IMR-90 (cell line): ENCODE results near the gene L3HYPDH. TPM values are rescaled to one million over a fixed set of nuclear protein-coding genes. Genes with fewer than 3 reads are reported as not detected.

Source experiments
- ATAC-seq: fragments of 200-7000 bp; cut with Tn5 transposase; 2 replicates; pipeline ENCODE4 v1.9.1; 2020; ENCODE audit warnings: low read depth, mild to moderate bottlenecking, moderate library complexity
- BruUV-seq: library from RNA; stranded (reverse); fragments of 400-500 nt; replicated peaks from 2 replicates; lab custom pipeline; 2021; lab: Mats Ljungman, UMichigan
- CTCF ChIA-PET: fragments of 300-600 bp; formaldehyde crosslinking; extraction: SDS; loops from one replicate; lab custom pipeline; 2021; ENCODE audit warnings: antibody characterized with exemption; lab: Yijun Ruan, JAX
- POLR2A ChIA-PET: fragments of 300-600 bp; sonication (Branson Sonifier 250); formaldehyde crosslinking; loops from one replicate; lab custom pipeline; 2022; ENCODE audit warnings: antibody characterized with exemption; ENCODE audit not compliant: unreplicated experiment; lab: Charles Lee
- DNase-seq: peaks from one replicate; pipeline ENCODE4 v3.0.0; 2013
- H2AFZ ChIP-seq: replicated peaks from 2 replicates; pipeline ENCODE3; 2013; ENCODE audit warnings: low read length, mild to moderate bottlenecking; ENCODE audit not compliant: poor library complexity
- H2AK5ac ChIP-seq: 2 replicates; pipeline ENCODE4 v1.6.1; 2013; ENCODE audit warnings: low read depth, low read length, inconsistent platforms
- H2AK9ac ChIP-seq: replicated peaks from 2 replicates; pipeline ENCODE3; 2013; ENCODE audit warnings: mild to moderate bottlenecking, low read depth, low read length, moderate library complexity; ENCODE audit not compliant: poor library complexity
- H2BK120ac ChIP-seq: 2 replicates; pipeline ENCODE4 v1.6.1; 2013; ENCODE audit warnings: low read depth, low read length, inconsistent platforms
- H2BK15ac ChIP-seq: 3 replicates; pipeline ENCODE4 v1.6.1; 2013; ENCODE audit warnings: low read depth, low read length, inconsistent platforms
- H2BK20ac ChIP-seq: 2 replicates; pipeline ENCODE4 v1.6.1; 2013; ENCODE audit warnings: low read depth, mild to moderate bottlenecking, inconsistent platforms, low read length, moderate library complexity
- H2BK5ac ChIP-seq: 2 replicates; pipeline ENCODE4 v1.6.1; 2013; ENCODE audit warnings: mild to moderate bottlenecking, low read depth, low read length, inconsistent platforms; ENCODE audit not compliant: poor library complexity, severe bottlenecking
- H3K14ac ChIP-seq: replicated peaks from 2 replicates; pipeline ENCODE4 v1.6.1; 2013; ENCODE audit warnings: low read depth, low read length, inconsistent platforms
- H3K18ac ChIP-seq: 2 replicates; pipeline ENCODE4 v1.6.1; 2013; ENCODE audit warnings: low read depth, low read length, control low read depth
- H3K23ac ChIP-seq: 2 replicates; pipeline ENCODE4 v1.6.1; 2013; ENCODE audit warnings: low read depth, low read length, inconsistent platforms
- H3K27ac ChIP-seq: 2 replicates; pipeline ENCODE4 v1.5.1; 2013; ENCODE audit warnings: mild to moderate bottlenecking, control low read depth, low read length; ENCODE audit not compliant: insufficient read depth
- H3K27me3 ChIP-seq: 2 replicates; pipeline ENCODE4 v1.6.1; 2013; ENCODE audit warnings: low read length; ENCODE audit not compliant: control insufficient read depth, insufficient read depth
- H3K36me3 ChIP-seq: 2 replicates; pipeline ENCODE4 v1.6.1; 2013; ENCODE audit warnings: low read length, mixed read lengths; ENCODE audit not compliant: control insufficient read depth, insufficient read depth
- H3K4ac ChIP-seq: 2 replicates; pipeline ENCODE4 v1.6.1; 2013; ENCODE audit warnings: low read depth, low read length, inconsistent platforms
- H3K4me1 ChIP-seq: 2 replicates; pipeline ENCODE4 v1.6.1; 2013; ENCODE audit warnings: low read length, mixed read lengths; ENCODE audit not compliant: control insufficient read depth, insufficient read depth
- H3K4me2 ChIP-seq: 2 replicates; pipeline ENCODE4 v1.6.1; 2013; ENCODE audit warnings: low read depth, mild to moderate bottlenecking, control low read depth, low read length, moderate library complexity
- H3K4me3 ChIP-seq: 2 replicates; pipeline ENCODE4 v1.5.1; 2013; ENCODE audit warnings: low read depth, mild to moderate bottlenecking, control low read depth, low read length, moderate library complexity; ENCODE audit not compliant: insufficient read depth
- H3K56ac ChIP-seq: 2 replicates; pipeline ENCODE4 v1.6.1; 2013; ENCODE audit warnings: low read length, inconsistent platforms; ENCODE audit not compliant: insufficient read depth; ENCODE audit errors: extremely low read depth
- H3K79me1 ChIP-seq, 2 experiments: 2 replicates each; pipeline ENCODE4 v1.6.1; 2013; ENCODE audit warnings: low read length in 2 of 2, inconsistent platforms in 1 of 2, low read depth in 1 of 2
- H3K9ac ChIP-seq: 2 replicates; pipeline ENCODE4 v1.6.1; 2013; ENCODE audit warnings: low read depth, low read length, control low read depth
- H3K9me1 ChIP-seq: 2 replicates; pipeline ENCODE4 v1.6.1; 2013; ENCODE audit warnings: low read length, inconsistent platforms; ENCODE audit not compliant: insufficient read depth
- H3K9me3 ChIP-seq: 2 replicates; pipeline ENCODE4 v1.6.1; 2013; ENCODE audit warnings: low read length; ENCODE audit not compliant: control insufficient read depth, insufficient read depth
- H4K20me1 ChIP-seq: 2 replicates; pipeline ENCODE4 v1.6.1; 2013; ENCODE audit warnings: low read length, inconsistent platforms; ENCODE audit not compliant: insufficient read depth
- H4K5ac ChIP-seq: 2 replicates; pipeline ENCODE4 v1.6.1; 2013; ENCODE audit warnings: mild to moderate bottlenecking, low read depth, low read length, control low read depth
- H4K8ac ChIP-seq, 2 experiments: 2 replicates each; pipeline ENCODE4 v1.6.1; 2013; ENCODE audit warnings: low read depth in 2 of 2, low read length in 2 of 2, control low read depth in 1 of 2, inconsistent platforms in 1 of 2
- H4K91ac ChIP-seq: 2 replicates; pipeline ENCODE4 v1.6.1; 2013; ENCODE audit warnings: low read depth, low read length, inconsistent platforms; ENCODE audit not compliant: insufficient read depth
- CEBPB ChIP-seq: IDR thresholded peaks from 2 replicates; pipeline ENCODE4 v1.6.1; 2012; ENCODE audit warnings: low read depth, low read length, improper control_type of control experiment
- FOS ChIP-seq: fragments of 150-350 bp; IDR thresholded peaks from 2 replicates; pipeline ENCODE4 v1.6.1; 2016; ENCODE audit warnings: low read depth, low read length
- MAFK ChIP-seq: IDR thresholded peaks from 2 replicates; pipeline ENCODE4 v1.6.1; 2012; ENCODE audit warnings: low read depth, low read length, improper control_type of control experiment
- MXI1 ChIP-seq: IDR thresholded peaks from 2 replicates; pipeline ENCODE4 v1.6.1; 2012; ENCODE audit warnings: low read depth, mild to moderate bottlenecking, low read length, moderate library complexity, borderline replicate concordance
- POLR2A ChIP-seq: IDR thresholded peaks from 2 replicates; pipeline ENCODE4 v1.6.1; 2012; ENCODE audit warnings: mild to moderate bottlenecking, low read depth, low read length
- RAD21 ChIP-seq: IDR thresholded peaks from 2 replicates; pipeline ENCODE4 v1.6.1; 2012; ENCODE audit warnings: low read length, improper control_type of control experiment
- RFX5 ChIP-seq: IDR thresholded peaks from 2 replicates; pipeline ENCODE4 v1.8.0; 2012; ENCODE audit warnings: low read depth, mild to moderate bottlenecking, low read length, moderate library complexity
- WGBS, 2 experiments: methylation state at CpG; one replicate each; pipeline versions ENCODE4 v1.1.5 to v1.1.7; 2013; ENCODE audit warnings: missing lambda C conversion rate in 2 of 2; ENCODE audit not compliant: insufficient read length in 1 of 2; ENCODE audit errors: extremely low coverage in 2 of 2; 5-methylcytosine and 5-hydroxymethylcytosine counted together
- dilution Hi-C: fragments of 300-500 bp; cut with HindIII; formaldehyde crosslinking; loops from one replicate; pipeline ENCODE4 v1.14.3; 2018; ENCODE audit warnings: low sequenced_read_pairs; ENCODE audit not compliant: unreplicated experiment
- in situ Hi-C: fragments of 300-500 bp; cut with MboI; formaldehyde crosslinking; loops from 3 replicates; pipeline ENCODE4 v1.14.3; 2019; ENCODE audit warnings: low sequenced_read_pairs, inconsistent platforms, mixed read lengths
- intact Hi-C: fragments of 100-400 bp; cut with micrococcal nuclease; formaldehyde crosslinking; loops from 2 replicates; pipeline ENCODE4 v1.10.0; 2022
- polyA plus RNA-seq, 3 experiments: library from polyadenylated mRNA; depleted of rRNA; stranded (reverse); fragments of >200 nt; gene quantifications; 2 replicates each; pipeline ENCODE4 v1.2.3, GENCODE V29; 2012; ENCODE audit warnings: low replicate concordance in 1 of 3
- total RNA-seq: library from RNA; depleted of rRNA; stranded (reverse); fragments of >200 nt; gene quantifications from 2 replicates; pipeline ENCODE4 v1.2.3, GENCODE V29; 2012
- TF ChIP-seq, protein P1 (sequence below): fragments of 150-350 bp; IDR thresholded peaks from 2 replicates; pipeline ENCODE4 v1.6.1; 2016; ENCODE audit warnings: low read depth, mild to moderate bottlenecking, low read length, moderate library complexity, borderline replicate concordance

The L3HYPDH gene
- total and polyA plus RNA-seq, 2 of the 4 experiments (the other 2 are of a cell fraction): 40.9 to 49.1 TPM

- Histone ChIP-seq H2AFZ (no peak overlapping the region), H4K91ac (peak overlapping the region; percentile 38; the same call in 1 of the 2 replicates), H3K4me3 (no peak overlapping the region), H4K5ac (no peak overlapping the region), H3K9me1 (peaks cover 4% of the 10 kb centered on the region; the same call in 1 of the 2 replicates), H3K36me3 (peaks cover 20% of the 10 kb centered on the region), H2BK15ac (no peak overlapping the region), H3K4me1 (peaks cover 10% of the 10 kb centered on the region), H4K8ac (peak overlapping the region in 1 of 2 experiments; percentile 59; a peak in 2 of 4 replicates), H3K27me3 (no peaks in the 10 kb centered on the region), H3K56ac (no peak overlapping the region), H3K4me2 (peak overlapping the region; percentile 57; the same call in 1 of the 2 replicates), H3K14ac (0 out of 2 replicates have a peak overlapping the region, but pooled peaks have one; percentile 10), H2AK5ac (peak overlapping the region; percentile 12), H3K9me3 (no peaks in the 10 kb centered on the region; the same call in 1 of the 2 replicates), H3K9ac (no peak overlapping the region), H2BK120ac (no peak overlapping the region), H2BK20ac (peak overlapping the region; percentile 16; the same call in 1 of the 2 replicates), H3K79me1 (peaks cover 12 to 13% of the 10 kb centered on the region in 2 experiments; a peak in 3 of 4 replicates), H3K18ac (peak overlapping the region; percentile 6; the same call in 1 of the 2 replicates), H4K20me1 (peaks cover 3% of the 10 kb centered on the region; the same call in 1 of the 2 replicates), H3K4ac (peak overlapping the region; percentile 52; the same call in 1 of the 2 replicates), H2AK9ac (no peak overlapping the region), H3K27ac (peak overlapping the region; percentile 75), H2BK5ac (peak overlapping the region; percentile 94), H3K23ac (no peak overlapping the region)
- WGBS, 2 experiments: 50% methylated on average over 1 of the region's 2 CpGs; no CpG with 5 or more reads in 1 of the 2 experiments
- DNase-seq (peak; percentile 98), ATAC-seq (peak; percentile 92)
- dilution Hi-C loops: no loop called here
- intact Hi-C loops: no loop called here
- POLR2A ChIA-PET: no interaction called here
- no TSS peak for BruUV-seq
- CTCF ChIA-PET: no interaction called here
- in situ Hi-C loops: loop anchor here (25.0 kb wide), 2 partner anchors 817 to 967 kb away; partner anchors contain the start of gene DACT1
- TF ChIP-seq RFX5 (no peak), POLR2A (peak; percentile 54; the same call in 1 of the 2 replicates), RAD21 (peak; percentile 8; the same call in 1 of the 2 replicates), MXI1 (no peak; the same call in 1 of the 2 replicates), CEBPB (peak; percentile 98), FOS (peak; percentile 85), MAFK (no peak)
- TF ChIP-seq, protein P1, sequence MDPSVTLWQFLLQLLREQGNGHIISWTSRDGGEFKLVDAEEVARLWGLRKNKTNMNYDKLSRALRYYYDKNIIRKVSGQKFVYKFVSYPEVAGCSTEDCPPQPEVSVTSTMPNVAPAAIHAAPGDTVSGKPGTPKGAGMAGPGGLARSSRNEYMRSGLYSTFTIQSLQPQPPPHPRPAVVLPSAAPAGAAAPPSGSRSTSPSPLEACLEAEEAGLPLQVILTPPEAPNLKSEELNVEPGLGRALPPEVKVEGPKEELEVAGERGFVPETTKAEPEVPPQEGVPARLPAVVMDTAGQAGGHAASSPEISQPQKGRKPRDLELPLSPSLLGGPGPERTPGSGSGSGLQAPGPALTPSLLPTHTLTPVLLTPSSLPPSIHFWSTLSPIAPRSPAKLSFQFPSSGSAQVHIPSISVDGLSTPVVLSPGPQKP: no peak
Observed at GRCh38 chr14:59454139-59454538, 30.1 kb downstream of the L3HYPDH start.
